IPS-NIHi11 (cell line): ENCODE measurements around the gene GNGT2.
A peak's percentile ranks its signal among the peaks of the same experiment; 100 is the strongest.

Experiments
- DNase-seq: peaks from one replicate; pipeline ENCODE4 v3.0.0; 2012; ENCODE audit warnings: mixed read lengths, low spot score

The GNGT2 gene

GRCh38 chr17:49210158-49211029 is at the start of gene GNGT2, which contains the start of gene ABI3:
Gene GNGT2, minus strand, starts transcription at chr17:49210574. Its CDS starts 3,152 bp downstream, at chr17:49207422.
Gene ABI3, plus strand, starts transcription at chr17:49210707. Its CDS starts 18 bp downstream, at chr17:49210725.
- DNase-seq = peak; percentile 58

- DNase-seq = no peak
Measured at GRCh38 chr17:49259663-49260010, 49.3 kb upstream of the GNGT2 start.

- DNase-seq = no peak
Measured at GRCh38 chr17:49258394-49258793, 48.0 kb upstream of the GNGT2 start.

- DNase-seq = no peak
Measured at GRCh38 chr17:49255125-49255524, 44.8 kb upstream of the GNGT2 start.

GRCh38 chr17:49254066-49254465 is 43.7 kb upstream of the GNGT2 start:
- DNase-seq = no peak

GRCh38 chr17:49252148-49252695 is 41.8 kb upstream of the GNGT2 start:
- DNase-seq = no peak

GRCh38 chr17:49249890-49250522 is 39.6 kb upstream of the GNGT2 start:
- no peak for DNase-seq

GRCh38 chr17:49249292-49249794 is 39.0 kb upstream of the GNGT2 start:
- DNase-seq = peak; percentile 69

DNA sequence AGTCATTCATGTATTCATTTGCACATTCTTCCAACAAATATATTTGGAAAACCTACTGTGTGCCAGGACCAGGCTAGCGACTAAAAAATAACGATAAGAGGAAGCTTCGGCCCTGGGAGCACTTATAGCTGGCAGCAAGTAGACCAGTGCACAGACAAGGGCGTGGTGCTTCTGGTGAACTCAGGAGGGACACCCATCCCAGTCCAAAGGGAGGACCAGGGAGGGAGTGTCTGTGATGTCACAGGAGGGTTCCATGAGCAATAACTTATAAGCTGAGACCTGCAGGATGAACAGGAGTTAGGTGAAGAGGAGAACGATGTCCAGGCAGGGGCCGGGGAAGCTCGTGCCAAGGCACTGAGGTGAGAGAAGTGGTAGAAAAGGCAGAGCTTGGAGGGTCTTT is 37.6 kb upstream of the GNGT2 start:
- no peak for DNase-seq

- no peak for DNase-seq
Measured at GRCh38 chr17:49244839-49245238, 34.5 kb upstream of the GNGT2 start.

- DNase-seq = no peak
Measured at GRCh38 chr17:49242813-49243212, 32.4 kb upstream of the GNGT2 start.

GRCh38 chr17:49241692-49242397 is 31.5 kb upstream of the GNGT2 start:
- DNase-seq = no peak

DNA sequence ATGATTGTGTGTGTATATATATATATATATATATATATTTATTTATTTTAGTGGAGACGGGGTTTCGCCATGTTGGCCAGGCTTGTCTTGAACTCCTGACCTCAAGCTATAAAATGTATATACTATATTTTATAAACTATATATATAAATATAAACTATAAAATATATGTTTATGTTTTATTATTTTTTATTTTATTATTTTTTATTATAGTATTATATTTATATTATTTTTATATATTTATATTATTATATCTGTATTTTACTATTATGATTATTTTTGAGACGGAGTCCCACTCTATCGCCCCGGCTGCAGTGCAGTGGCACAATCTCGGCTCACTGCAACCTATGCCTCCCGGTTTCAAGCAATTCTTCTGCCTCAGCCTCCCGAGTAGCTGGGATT is 30.7 kb upstream of the GNGT2 start:
- no peak for DNase-seq

- no peak for DNase-seq
Measured at GRCh38 chr17:49240619-49241018, 30.2 kb upstream of the GNGT2 start.

DNA sequence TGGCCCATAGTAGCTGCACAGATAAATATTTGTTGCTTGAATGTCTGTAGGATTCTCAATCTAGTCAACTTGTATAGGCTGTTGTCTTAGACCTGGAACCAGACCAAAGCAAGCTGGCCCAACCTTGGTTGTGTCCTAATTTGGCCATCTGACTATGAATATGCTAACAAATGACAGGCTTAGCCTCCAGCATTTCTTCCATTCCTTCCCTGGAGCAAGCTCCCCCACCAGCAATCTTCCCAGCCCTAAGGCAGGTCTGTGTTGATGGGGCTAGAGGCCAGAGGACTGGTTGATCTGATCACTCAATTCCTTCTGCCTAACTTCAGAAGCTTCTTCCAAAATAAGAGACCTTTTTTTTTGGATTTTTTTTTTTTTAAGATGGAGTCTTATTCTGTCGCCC is 29.6 kb upstream of the GNGT2 start:
- DNase-seq = no peak

- no peak for DNase-seq
Measured at GRCh38 chr17:49235896-49236295, 25.5 kb upstream of the GNGT2 start.

GRCh38 chr17:49234509-49235080 is 24.2 kb upstream of the GNGT2 start:
- no peak for DNase-seq

GRCh38 chr17:49231563-49231894 is 21.2 kb upstream of the GNGT2 start:
- DNase-seq = no peak

DNA sequence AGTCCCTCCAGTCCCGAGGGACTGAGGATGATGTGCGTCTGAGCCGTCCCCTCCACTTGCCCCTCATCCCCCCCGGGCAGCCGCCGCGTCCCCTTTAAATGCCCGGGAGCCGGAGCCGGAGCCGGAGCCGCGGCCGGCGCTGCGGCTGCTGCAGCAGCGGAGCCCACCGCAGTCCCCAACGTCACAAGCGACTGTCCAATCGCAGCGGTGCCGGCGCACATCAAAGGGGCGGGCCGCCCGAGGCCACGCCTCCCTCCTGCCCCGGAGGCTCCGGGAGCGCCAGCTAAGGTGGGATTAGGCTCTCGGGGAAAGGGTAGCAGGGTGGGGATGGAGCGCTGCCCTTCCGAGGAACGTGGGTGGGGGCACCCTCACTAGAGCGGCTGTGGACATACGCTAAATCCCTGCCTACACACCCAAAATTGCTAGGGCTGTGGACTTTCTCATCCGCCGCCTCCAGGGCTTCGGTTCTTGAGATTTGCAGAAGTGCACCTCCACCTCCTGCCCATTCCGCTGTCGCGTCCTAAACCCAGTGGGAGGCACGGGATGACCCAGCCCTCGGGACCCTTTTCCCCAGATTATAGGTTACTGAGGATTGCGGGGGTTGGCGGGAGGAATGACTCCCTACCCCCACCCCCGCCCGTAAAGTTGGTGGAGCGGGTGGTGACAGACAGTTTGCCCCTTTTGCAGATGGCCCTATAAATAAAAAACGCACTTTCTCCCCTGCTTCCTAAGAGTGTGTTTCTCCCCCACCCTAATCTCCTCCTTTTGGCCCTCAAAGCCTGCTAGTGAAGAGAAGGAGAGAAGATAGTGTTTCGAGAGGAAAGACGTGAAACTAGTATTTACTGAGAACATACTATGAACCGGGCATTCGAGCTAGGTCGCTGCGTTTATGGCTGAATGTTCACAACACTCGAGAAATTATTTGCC is 20.5 kb upstream of the GNGT2 start, which contains the start of gene PHOSPHO1:
Gene PHOSPHO1, minus strand, starts transcription at position 152 of the 927 bp plus-strand sequence. CDS start 4,096 bp downstream, outside the sequence.
- DNase-seq = peak; percentile 98

DNA sequence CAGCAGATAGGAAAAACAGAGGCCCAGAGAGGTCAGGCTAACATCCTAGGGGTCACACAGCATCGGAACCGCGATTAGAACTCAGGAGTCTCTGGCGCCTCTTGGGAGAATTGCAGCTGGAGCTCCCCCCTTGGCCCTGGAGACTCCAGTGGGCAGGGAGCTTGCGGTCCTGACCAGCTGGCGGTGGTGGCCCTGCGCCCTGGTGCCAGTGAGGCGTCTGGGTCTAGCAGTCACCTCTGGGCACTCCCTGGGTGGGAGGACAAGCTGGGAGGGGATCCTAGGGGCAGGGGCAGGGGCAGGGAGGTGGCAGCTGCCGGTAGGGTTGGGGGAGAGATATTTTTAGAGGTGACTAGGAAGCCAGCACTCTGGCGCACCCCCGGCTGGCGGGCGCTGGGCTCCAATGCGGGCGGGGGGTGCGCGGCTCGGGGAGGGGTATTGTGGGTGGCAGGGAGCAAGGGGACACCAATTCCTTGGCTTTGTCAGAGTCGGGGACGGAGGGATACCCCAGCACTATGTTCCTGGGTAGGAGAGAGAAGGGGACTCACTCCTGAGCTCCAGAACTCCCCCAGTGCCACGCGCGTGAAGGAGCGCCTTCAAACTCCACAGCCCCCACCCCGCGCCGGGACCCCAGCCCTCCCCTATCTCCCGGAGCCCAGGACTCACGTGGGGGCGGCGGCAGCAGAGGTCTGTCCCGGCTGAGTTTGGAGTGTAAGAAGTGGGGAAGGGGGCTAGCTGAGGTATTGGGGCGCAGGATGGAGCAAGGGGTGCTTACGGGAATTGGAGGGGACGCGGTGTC is 19.6 kb upstream of the GNGT2 start:
- DNase-seq = no peak
